Adipocyte (in vitro differentiated cells): ENCODE results near the gene FUT7.

Experiments used
- DNase-seq: peaks from one replicate; pipeline ENCODE4 v3.0.0-alpha.2; 2015; ENCODE audit warnings: low read depth
- H3K27me3 ChIP-seq: replicated peaks from 2 replicates; pipeline ENCODE4 v1.7.0; 2013; ENCODE audit warnings: mild to moderate bottlenecking, low read length, moderate library complexity; ENCODE audit not compliant: control insufficient read depth, insufficient read depth
- H3K36me3 ChIP-seq: 2 replicates; pipeline ENCODE4 v1.7.0; 2013; ENCODE audit warnings: low read length, mild to moderate bottlenecking, moderate library complexity; ENCODE audit not compliant: control insufficient read depth, insufficient read depth, severe bottlenecking
- H3K4me1 ChIP-seq: 2 replicates; pipeline ENCODE4 v1.7.0; 2013; ENCODE audit warnings: mild to moderate bottlenecking, low read length, moderate library complexity; ENCODE audit not compliant: control insufficient read depth, insufficient read depth
- H3K4me3 ChIP-seq: 2 replicates; pipeline ENCODE4 v1.7.0; 2013; ENCODE audit warnings: mild to moderate bottlenecking, low read length, moderate library complexity
- H3K9ac ChIP-seq: 2 replicates; pipeline ENCODE4 v1.7.0; 2013; ENCODE audit warnings: mild to moderate bottlenecking, low read length, moderate library complexity
- H3K9me3 ChIP-seq: 2 replicates; pipeline ENCODE4 v1.7.0; 2013; ENCODE audit warnings: mild to moderate bottlenecking, low read length, moderate library complexity; ENCODE audit not compliant: control insufficient read depth

Gene FUT7, protein sequence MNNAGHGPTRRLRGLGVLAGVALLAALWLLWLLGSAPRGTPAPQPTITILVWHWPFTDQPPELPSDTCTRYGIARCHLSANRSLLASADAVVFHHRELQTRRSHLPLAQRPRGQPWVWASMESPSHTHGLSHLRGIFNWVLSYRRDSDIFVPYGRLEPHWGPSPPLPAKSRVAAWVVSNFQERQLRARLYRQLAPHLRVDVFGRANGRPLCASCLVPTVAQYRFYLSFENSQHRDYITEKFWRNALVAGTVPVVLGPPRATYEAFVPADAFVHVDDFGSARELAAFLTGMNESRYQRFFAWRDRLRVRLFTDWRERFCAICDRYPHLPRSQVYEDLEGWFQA

DNA sequence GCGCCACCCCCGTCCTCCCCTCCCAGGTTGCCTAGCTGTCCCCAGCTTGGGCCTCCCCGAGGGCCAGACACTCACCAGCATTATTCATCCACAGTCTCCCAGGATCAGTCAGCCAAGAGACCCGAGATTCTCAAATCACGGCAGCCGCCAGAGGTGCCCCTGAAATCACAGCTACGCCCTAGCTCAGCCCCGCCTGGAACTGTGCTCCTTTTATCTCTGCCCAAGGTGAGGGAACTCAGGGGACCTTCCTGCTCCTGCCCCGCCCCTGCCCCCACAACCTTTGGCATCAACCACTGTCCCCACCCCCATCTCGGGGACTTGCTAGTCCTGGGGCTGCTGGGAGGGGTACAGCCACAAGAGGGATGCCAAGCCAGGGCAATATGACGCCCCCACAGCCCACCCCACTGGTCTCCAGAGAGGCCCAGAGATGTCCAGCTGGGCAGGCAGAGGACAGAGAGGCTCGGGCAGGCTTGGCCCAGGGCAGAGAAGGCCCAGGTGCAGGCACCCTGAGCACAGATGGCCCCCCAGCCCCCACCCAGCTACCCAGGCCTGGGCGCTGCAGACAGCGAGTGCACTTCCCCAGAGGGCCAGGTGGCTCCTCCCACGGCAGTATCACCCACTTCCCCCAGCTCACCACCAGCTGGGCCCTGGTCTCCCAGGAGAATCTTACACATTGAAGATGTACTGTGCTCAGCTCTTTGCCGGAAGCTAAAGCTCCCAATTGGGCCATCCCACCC lies at the start of gene FUT7:
FUT7 (minus strand) TSS at position 185 of the 737 bp plus-strand sequence; CDS start at position 88, 97 bp downstream.
- Histone ChIP-seq H3K4me1 (peaks cover 15% of the 10 kb centered on the region), H3K9ac (no peak within 1 kb of the TSS), H3K4me3 (no peak within 1 kb of the TSS), H3K36me3 (no peaks in the 10 kb centered on the region), H3K27me3 (no peaks in the 10 kb centered on the region), H3K9me3 (no peaks in the 10 kb centered on the region)
- DNase-seq = no peak

DNA sequence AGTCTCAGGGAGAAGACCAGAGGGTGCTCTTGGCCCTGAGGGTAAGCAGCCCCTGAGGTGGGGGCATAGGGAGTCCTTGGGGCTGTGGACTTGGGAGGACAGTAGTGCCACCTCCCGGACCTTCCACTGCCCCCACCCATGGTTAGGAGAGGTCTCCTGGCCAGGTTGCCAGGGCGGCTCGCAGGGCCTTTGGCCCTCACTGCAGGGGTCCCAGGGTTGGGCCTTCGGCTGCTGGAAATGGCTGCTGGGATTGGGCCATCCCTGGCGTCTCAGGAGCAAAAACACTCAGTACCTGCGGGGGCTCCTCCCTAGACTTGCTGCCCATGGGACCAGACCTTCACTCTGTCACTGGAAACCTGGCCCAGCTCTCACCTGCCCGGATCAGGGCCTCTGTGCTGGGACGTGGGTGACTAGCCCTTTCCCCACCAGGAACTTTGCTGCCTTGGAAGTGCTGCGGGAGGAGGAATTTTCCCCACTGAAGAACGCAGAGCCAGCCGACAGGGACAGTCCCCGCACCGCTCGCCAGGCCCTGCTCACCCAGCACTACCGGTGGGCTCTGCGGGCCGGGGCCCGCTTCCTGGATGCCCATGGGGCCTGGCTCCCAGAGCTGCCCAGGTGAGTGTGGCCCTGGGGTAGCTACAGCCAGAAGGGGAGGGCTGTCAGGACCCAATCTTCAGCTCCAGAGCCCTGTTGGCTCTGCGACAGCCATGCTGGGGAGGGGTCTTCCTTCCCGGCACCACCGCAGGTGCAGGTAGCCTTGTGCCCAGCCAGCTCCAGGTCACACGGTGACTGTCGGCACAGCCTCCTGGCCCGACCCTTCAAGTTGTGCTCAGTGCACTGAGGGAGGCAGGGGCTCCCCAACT lies 48.6 kb upstream of the FUT7 start:
- DNase-seq = no peak
- Histone ChIP-seq H3K4me3 (no peak overlapping the region), H3K9me3 (no peaks in the 10 kb centered on the region), H3K9ac (no peak overlapping the region), H3K4me1 (peaks cover 33% of the 10 kb centered on the region), H3K27me3 (no peaks in the 10 kb centered on the region), H3K36me3 (peaks cover 27% of the 10 kb centered on the region)

DNA sequence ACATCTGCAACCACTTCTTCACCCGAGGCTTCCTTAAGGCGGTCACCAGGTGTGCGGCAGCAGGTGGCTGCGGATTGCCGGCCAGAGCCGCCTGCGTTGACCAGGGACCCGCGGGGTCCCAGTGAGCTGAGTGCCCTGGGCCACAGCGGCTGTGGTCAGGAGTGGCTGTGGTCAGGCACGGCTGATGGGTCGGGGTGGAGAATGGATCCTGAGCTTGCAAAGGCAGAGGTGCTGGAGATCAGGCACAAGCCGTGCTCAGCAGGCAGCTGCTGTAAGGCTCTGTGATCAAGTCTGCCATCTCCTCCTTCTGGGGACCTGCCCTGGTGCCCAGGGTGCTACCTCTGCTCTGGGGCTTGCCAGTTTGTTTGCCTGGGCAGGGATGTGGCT lies 47.5 kb upstream of the FUT7 start:
- Histone ChIP-seq H3K4me1 (peaks cover 24% of the 10 kb centered on the region), H3K9me3 (no peaks in the 10 kb centered on the region), H3K4me3 (no peak overlapping the region), H3K27me3 (no peaks in the 10 kb centered on the region), H3K36me3 (peaks cover 27% of the 10 kb centered on the region), H3K9ac (no peak overlapping the region)
- DNase-seq = no peak

DNA sequence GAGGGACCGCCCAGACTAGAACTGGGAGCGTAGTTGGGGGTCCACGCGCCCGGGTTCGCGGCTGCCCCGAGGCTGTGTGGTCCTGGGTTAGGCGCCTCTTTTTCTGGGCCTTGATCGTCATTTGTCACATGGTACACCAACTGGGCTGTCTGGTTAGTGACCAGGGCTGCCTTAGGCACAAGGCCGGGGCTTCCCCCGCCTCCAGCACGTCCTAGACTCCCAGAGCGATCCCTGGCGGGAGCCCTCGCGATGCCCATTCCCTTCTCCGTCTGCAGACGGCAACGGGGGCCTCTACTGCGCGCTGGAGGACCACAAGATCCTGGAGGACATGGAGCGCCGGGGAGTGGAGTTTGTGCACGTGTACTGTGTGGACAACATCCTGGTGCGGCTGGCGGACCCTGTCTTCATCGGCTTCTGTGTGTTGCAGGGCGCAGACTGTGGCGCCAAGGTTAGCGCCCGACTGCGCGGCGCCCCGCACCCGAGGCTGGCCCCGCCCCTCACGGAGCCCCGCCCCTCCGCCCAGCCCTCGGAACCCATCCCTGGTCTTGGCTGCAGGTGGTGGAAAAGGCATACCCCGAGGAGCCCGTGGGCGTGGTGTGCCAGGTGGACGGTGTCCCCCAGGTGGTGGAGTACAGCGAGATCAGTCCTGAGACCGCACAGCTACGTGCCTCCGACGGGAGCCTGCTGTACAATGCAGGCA lies 47.0 kb upstream of the FUT7 start:
- no peaks in the 10 kb centered on the region for H3K27me3 ChIP-seq
- H3K4me3 ChIP-seq = peak overlapping the region; percentile 81
- no peak for DNase-seq

DNA sequence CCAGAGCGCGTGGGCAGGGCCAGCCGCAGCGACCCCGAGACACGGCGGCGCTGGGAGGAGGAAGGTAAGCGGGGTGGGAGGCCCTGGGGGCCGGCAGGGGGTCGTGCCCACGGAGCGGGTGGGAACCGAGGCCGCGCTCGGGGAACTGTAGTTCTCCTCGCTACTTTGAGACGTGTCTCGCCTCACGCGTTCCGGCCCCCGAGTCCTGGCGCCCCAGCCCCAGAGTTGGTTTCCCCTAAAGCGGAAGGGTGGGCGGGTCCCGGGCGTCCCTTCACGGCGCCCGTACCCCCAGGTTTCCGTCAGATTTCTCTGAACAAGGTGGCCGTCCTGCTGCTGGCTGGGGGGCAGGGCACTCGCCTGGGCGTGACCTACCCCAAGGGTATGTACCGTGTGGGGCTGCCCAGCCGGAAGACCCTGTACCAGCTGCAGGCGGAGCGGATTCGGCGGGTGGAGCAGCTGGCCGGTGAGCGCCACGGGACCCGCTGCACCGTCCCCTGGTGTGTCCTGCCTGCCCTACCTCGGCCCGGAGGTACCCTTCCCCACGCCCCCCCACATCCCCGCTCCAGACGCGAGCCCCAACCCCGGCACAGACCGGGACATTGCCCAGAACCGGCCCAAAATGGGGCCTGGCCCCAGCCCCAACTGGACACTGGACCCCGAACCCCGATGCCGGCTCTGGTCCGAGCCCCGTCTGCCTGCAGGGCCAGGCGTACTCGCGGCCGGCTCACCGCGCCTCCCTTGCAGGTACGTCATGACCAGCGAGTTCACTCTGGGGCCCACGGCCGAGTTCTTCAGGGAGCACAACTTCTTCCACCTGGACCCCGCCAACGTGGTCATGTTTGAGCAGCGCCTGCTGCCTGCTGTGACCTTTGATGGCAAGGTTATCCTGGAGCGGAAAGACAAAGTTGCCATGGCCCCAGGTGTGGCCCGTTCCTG lies 46.1 kb upstream of the FUT7 start:
- H3K4me3 ChIP-seq = peak overlapping the region; percentile 81
- DNase-seq = peak; percentile 28
- no peaks in the 10 kb centered on the region for H3K27me3 ChIP-seq

More for the DNA sequence above, 47.0 kb upstream of the FUT7 start:
- peaks cover 27% of the 10 kb centered on the region for H3K36me3 ChIP-seq
- peaks cover 19% of the 10 kb centered on the region for H3K4me1 ChIP-seq
- H3K9ac ChIP-seq = peak overlapping the region; percentile 84
- H3K9me3 ChIP-seq = no peaks in the 10 kb centered on the region

DNA sequence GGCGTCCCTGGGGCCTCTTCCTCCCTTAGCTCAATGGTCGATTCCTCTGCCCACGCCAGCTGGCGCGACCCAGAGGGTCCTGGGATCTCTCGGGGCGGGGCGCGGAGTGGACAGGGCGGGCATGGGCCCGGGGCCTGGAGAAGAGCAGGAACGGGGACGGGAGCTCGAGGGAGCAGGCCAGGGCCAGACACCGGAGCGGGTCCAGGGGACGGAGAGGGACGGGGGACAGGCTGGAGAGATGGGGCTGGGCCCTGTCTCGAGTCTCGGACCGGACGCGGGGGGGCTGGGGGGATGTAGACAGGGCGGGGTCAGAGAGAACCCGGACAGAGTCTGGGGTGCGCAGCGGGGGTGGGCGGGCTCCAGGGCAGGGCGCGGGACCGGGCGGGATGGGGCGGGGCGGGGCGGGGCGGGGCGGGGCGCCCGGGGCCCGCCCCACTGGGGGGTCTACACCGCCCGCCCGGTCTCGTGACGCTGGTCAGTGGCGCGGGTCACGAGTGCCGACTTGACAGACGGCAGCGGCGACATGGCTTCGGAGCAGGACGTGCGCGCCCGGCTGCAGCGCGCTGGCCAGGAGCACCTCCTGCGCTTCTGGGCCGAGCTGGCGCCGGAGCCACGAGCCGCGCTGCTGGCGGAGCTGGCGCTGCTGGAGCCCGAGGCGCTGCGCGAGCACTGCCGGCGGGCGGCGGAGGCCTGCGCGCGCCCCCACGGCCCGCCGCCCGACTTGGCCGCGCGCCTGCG lies 45.3 kb upstream of the FUT7 start, which contains the start of gene UAP1L1:
UAP1L1 (plus strand) TSS at position 508 of the 738 bp plus-strand sequence; CDS start at position 524, 16 bp downstream.
- peak within 1 kb of the TSS; percentile 81 for H3K4me3 ChIP-seq
- no peaks in the 10 kb centered on the region for H3K9me3 ChIP-seq
- H3K4me1 ChIP-seq = peaks cover 6% of the 10 kb centered on the region
- H3K27me3 ChIP-seq = no peaks in the 10 kb centered on the region
- peaks cover 24% of the 10 kb centered on the region for H3K36me3 ChIP-seq
- peak; percentile 73 for DNase-seq
- H3K9ac ChIP-seq = peak within 1 kb of the TSS; percentile 84

More for the DNA sequence above, 46.1 kb upstream of the FUT7 start:
- peak overlapping the region; percentile 84 for H3K9ac ChIP-seq
- H3K9me3 ChIP-seq = no peaks in the 10 kb centered on the region
- peaks cover 11% of the 10 kb centered on the region for H3K4me1 ChIP-seq
- peaks cover 27% of the 10 kb centered on the region for H3K36me3 ChIP-seq

DNA sequence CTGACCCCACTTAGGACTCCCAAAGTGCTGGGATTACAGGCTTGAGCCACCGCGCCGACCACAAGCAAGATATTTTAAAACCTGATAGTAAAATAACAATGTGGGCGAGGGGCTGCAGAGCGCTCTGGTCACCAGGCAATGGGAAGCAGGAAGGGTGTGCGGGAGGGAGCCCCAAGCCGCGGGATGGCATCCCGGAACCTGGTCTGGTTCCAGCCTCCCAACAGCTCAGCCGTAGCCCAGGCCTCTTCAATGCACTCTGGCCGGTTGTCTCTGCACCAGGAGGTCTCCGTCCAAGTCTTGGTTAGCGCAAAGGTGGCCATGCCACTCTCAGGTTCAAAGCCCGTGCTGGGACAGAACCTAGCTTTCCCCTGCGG lies 44.7 kb upstream of the FUT7 start:
- H3K4me1 ChIP-seq = peaks cover 6% of the 10 kb centered on the region
- no peaks in the 10 kb centered on the region for H3K9me3 ChIP-seq
- peak overlapping the region; percentile 78 for H3K9ac ChIP-seq
- H3K4me3 ChIP-seq = peak overlapping the region; percentile 27
- H3K36me3 ChIP-seq = peaks cover 21% of the 10 kb centered on the region
- H3K27me3 ChIP-seq = no peaks in the 10 kb centered on the region
- no peak for DNase-seq

DNA sequence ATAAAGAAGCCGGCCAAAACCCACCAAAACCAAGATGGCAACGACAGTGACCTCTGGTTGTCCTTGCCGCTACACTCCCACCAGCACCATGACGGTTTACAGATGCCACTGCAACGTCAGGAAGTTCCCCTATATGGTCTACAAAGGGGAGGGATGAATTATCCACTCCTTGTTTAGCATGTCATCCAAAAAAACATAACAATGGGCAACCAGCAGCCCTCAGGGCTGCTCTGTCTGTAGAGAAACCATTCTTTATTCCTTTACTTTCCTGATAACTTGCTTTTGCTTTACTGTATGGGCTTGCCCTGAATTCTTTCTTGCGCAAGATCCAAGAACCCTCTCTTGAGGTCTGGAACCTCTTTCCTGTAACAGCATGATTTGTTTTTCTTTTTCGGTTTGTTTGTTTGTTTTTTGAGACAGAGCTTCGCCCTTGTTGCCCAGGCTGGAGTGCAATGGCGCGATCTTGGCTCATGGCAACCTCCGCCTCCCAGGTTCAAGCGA lies 43.4 kb upstream of the FUT7 start:
- Histone ChIP-seq H3K36me3 (peaks cover 11% of the 10 kb centered on the region), H3K27me3 (no peaks in the 10 kb centered on the region), H3K9ac (no peak overlapping the region), H3K4me1 (peaks cover 6% of the 10 kb centered on the region), H3K4me3 (no peak overlapping the region), H3K9me3 (no peaks in the 10 kb centered on the region)
- no peak for DNase-seq

DNA sequence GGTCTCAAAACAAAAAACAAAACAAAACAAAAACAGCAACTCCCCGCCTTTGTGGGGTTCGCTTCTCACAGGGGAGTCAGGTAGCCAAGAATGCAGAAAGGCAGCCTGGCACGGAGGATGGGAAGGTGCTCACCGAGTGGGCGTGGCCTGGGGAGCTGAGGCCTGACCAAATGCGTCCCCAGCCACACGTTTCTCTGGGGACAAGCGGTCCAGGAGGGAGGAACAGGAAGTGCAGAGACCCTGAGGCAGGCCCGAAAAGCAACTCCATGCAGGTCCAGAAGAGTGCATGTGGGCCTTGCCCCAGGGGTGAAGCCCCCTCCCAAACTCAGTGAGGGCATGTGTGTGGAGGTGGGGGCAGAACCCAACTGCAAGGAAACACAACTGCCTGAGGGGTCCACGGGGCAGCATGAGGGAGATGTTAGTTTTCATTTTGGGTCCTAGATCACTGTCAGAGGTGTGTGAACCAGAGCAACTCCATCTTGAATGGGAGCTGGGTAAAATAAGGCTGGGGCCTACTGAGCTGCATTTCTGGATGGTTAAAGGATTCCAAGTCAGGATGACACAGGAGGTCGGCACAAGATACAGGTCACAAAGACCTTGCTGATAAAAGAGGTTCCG lies 42.9 kb upstream of the FUT7 start:
- no peak for DNase-seq
- peaks cover 6% of the 10 kb centered on the region for H3K4me1 ChIP-seq
- no peak overlapping the region for H3K9ac ChIP-seq
- H3K36me3 ChIP-seq = peaks cover 6% of the 10 kb centered on the region
- H3K9me3 ChIP-seq = no peaks in the 10 kb centered on the region
- no peaks in the 10 kb centered on the region for H3K27me3 ChIP-seq
- H3K4me3 ChIP-seq = no peak overlapping the region
